ENCODE results near the gene AKAP13. TPM values are rescaled to one million over a fixed set of nuclear protein-coding genes. Genes with fewer than 3 reads are reported as not detected.
A peak's percentile ranks its signal among the peaks of the same experiment; 100 is the strongest.

AKAP13 gene
- total RNA-seq, 2 experiments from 2014 or later: 282 to 304 TPM

GRCh38 chr15:85557385-85557784 is 177.0 kb downstream of the AKAP13 start:
- POLR2A ChIA-PET: interaction anchor here (0.7 to 2.1 kb wide), 4 partner anchors 14 to 86 kb away, joined by 3 to 9 read pairs (median 3); no protein-coding TSS in a partner anchor
- Mint-ChIP-seq H3K36me3 (ENCODE audit: low read depth) (peaks cover 33% of the 10 kb centered on the region), H3K27me3 (no peaks in the 10 kb centered on the region), H3K9me3 (no peaks in the 10 kb centered on the region), H3K4me3 (peak overlapping the region; percentile 13), H3K4me1 (ENCODE audit: low read depth) (peaks cover 63% of the 10 kb centered on the region), H3K27ac (no peak overlapping the region)
- intact Hi-C loops (cut with DNase I, micrococcal nuclease): no loop called here
- peaks cover 6% of the 10 kb centered on the region for H3K36me3 ChIP-seq (ENCODE audit: insufficient read depth, low read length)
- H3K4me3 ChIP-seq (ENCODE audit: low read length): no peak overlapping the region
- ATAC-seq (ENCODE audit: poor library complexity) (no peak), DNase-seq (no peak)
- CTCF ChIA-PET: interaction anchor here (1.2 to 1.3 kb wide), 4 partner anchors 11 to 48 kb away, joined by 3 to 4 read pairs (median 3); no protein-coding TSS in a partner anchor
- H3K27me3 ChIP-seq (ENCODE audit: control insufficient read depth in 1 of 2, insufficient read depth in 2 of 2, low read length in 2 of 2): no peaks in the 10 kb centered on the region
- H3K27ac ChIP-seq (ENCODE audit: low read depth in 1 of 2, low read length in 2 of 2): no peak overlapping the region
- no peaks in the 10 kb centered on the region for H3K9me3 ChIP-seq (ENCODE audit: control insufficient read depth in 1 of 2, insufficient read depth in 1 of 2, low read length in 2 of 2)
- TF ChIP-seq CTCF (IDR thresholded peaks at IDR 0.05): no peak
- H3K4me1 ChIP-seq (ENCODE audit: insufficient read depth, low read length): peaks cover 13% of the 10 kb centered on the region

GRCh38 chr15:85558848-85559247 is 178.4 kb downstream of the AKAP13 start:
- ChIA-PET POLR2A (interaction anchor here (1.0 kb wide), 1 partner anchor 24 kb away, joined by 3 read pairs; no protein-coding TSS in a partner anchor), CTCF (interaction anchor here (1.0 kb wide), 1 partner anchor 10 kb away, joined by 3 read pairs; no protein-coding TSS in a partner anchor)
- DNase-seq (no peak), ATAC-seq (ENCODE audit: poor library complexity) (no peak)
- Mint-ChIP-seq H3K36me3 (ENCODE audit: low read depth) (peaks cover 41% of the 10 kb centered on the region), H3K27me3 (no peaks in the 10 kb centered on the region), H3K4me1 (ENCODE audit: low read depth) (peaks cover 62% of the 10 kb centered on the region), H3K27ac (no peak overlapping the region), H3K9me3 (no peaks in the 10 kb centered on the region), H3K4me3 (no peak overlapping the region)
- Histone ChIP-seq H3K36me3 (ENCODE audit: insufficient read depth, low read length) (peaks cover 2% of the 10 kb centered on the region), H3K27me3 (ENCODE audit: control insufficient read depth in 1 of 2, insufficient read depth in 2 of 2, low read length in 2 of 2) (no peaks in the 10 kb centered on the region), H3K27ac (ENCODE audit: low read depth in 1 of 2, low read length in 2 of 2) (no peak overlapping the region), H3K9me3 (ENCODE audit: control insufficient read depth in 1 of 2, insufficient read depth in 1 of 2, low read length in 2 of 2) (no peaks in the 10 kb centered on the region), H3K4me3 (ENCODE audit: low read length) (no peak overlapping the region), H3K4me1 (ENCODE audit: insufficient read depth, low read length) (peaks cover 13% of the 10 kb centered on the region)
- TF ChIP-seq CTCF (IDR thresholded peaks at IDR 0.05): no peak
- intact Hi-C loops (cut with DNase I, micrococcal nuclease): no loop called here

GRCh38 chr15:85559530-85559929 is 179.1 kb downstream of the AKAP13 start:
- Histone ChIP-seq H3K27me3 (ENCODE audit: control insufficient read depth in 1 of 2, insufficient read depth in 2 of 2, low read length in 2 of 2) (no peaks in the 10 kb centered on the region), H3K9me3 (ENCODE audit: control insufficient read depth in 1 of 2, insufficient read depth in 1 of 2, low read length in 2 of 2) (no peaks in the 10 kb centered on the region), H3K4me1 (ENCODE audit: insufficient read depth, low read length) (peaks cover 13% of the 10 kb centered on the region), H3K27ac (ENCODE audit: low read depth in 1 of 2, low read length in 2 of 2) (no peak overlapping the region), H3K36me3 (ENCODE audit: insufficient read depth, low read length) (no peaks in the 10 kb centered on the region), H3K4me3 (ENCODE audit: low read length) (no peak overlapping the region)
- Mint-ChIP-seq H3K36me3 (ENCODE audit: low read depth) (peaks cover 34% of the 10 kb centered on the region), H3K4me1 (ENCODE audit: low read depth) (peaks cover 55% of the 10 kb centered on the region), H3K9me3 (no peaks in the 10 kb centered on the region), H3K27ac (no peak overlapping the region), H3K4me3 (no peak overlapping the region), H3K27me3 (no peaks in the 10 kb centered on the region)
- intact Hi-C loops (cut with DNase I, micrococcal nuclease): no loop called here
- CTCF ChIA-PET: interaction anchor here (1.0 kb wide), 1 partner anchor 9 kb away, joined by 3 read pairs; no protein-coding TSS in a partner anchor
- ATAC-seq (ENCODE audit: poor library complexity) (no peak), DNase-seq (no peak)
- POLR2A ChIA-PET: interaction anchor here (1.0 to 1.7 kb wide), 2 partner anchors 23 to 24 kb away, joined by 3 read pairs; no protein-coding TSS in a partner anchor
- no peak for TF ChIP-seq CTCF (IDR thresholded peaks at IDR 0.05)
